NT2/D1 (cell line): ENCODE results near the gene SPTBN5.

ENCODE experiments used
- SUZ12 ChIP-seq: IDR thresholded peaks from 2 replicates; pipeline ENCODE4 v1.6.1; 2011; ENCODE audit not compliant: insufficient read length, insufficient read depth; ENCODE audit errors: extremely low read depth
- YY1 ChIP-seq: IDR thresholded peaks from 2 replicates; pipeline ENCODE4 v1.6.1; 2011; ENCODE audit not compliant: insufficient read length, insufficient read depth
- ZNF274 ChIP-seq: IDR thresholded peaks from 2 replicates; pipeline ENCODE4 v1.6.1; 2011; ENCODE audit warnings: mild to moderate bottlenecking, low read depth, low read length

GRCh38 chr15:41896566-41896965 is 2.7 kb upstream of the SPTBN5 start:
- TF ChIP-seq YY1 (no peak), ZNF274 (no peak), SUZ12 (no peak)
